Caco-2 (cell line): ENCODE data around the gene ACIN1. TPM values are rescaled to one million over a fixed set of nuclear protein-coding genes. Genes with fewer than 3 reads are reported as not detected.

Experiments
- BruUV-seq: library from RNA; stranded (reverse); fragments of 400-500 nt; replicated peaks from 2 replicates; lab custom pipeline; 2021; lab: Mats Ljungman, UMichigan
- CTCF ChIA-PET: fragments of 300-600 bp; sonication (Branson Sonifier 250); formaldehyde crosslinking; loops from one replicate; lab custom pipeline; 2022; ENCODE audit warnings: antibody characterized with exemption; lab: Charles Lee
- POLR2A ChIA-PET: fragments of 300-600 bp; sonication (Branson Sonifier 250); formaldehyde crosslinking; loops from one replicate; lab custom pipeline; 2022; ENCODE audit warnings: antibody characterized with exemption; lab: Charles Lee
- DNase-seq, 2 experiments: peaks; one replicate each; pipeline versions ENCODE4 v3.0.0 to v3.0.0-alpha.2; 2020 to 2022
- H3K27me3 ChIP-seq: replicated peaks from 2 replicates; pipeline ENCODE4 v1.6.0; 2011; ENCODE audit warnings: low read length; ENCODE audit not compliant: control insufficient read depth, insufficient read depth
- H3K36me3 ChIP-seq: 2 replicates; pipeline ENCODE4 v1.5.1; 2011; ENCODE audit warnings: low read length; ENCODE audit not compliant: control insufficient read depth, insufficient read depth
- H3K4me1 ChIP-seq: fragments of 250-450 bp; sonication (Bioruptor Pico); 2 replicates; pipeline ENCODE4 v1.5.1; 2020; ENCODE audit warnings: mild to moderate bottlenecking
- H3K4me3 ChIP-seq: 2 replicates; pipeline ENCODE4 v1.5.1; 2011; ENCODE audit warnings: low read depth, mild to moderate bottlenecking, control low read depth, low read length
- H3K9me3 ChIP-seq: fragments of 250-450 bp; sonication (Bioruptor Pico); 2 replicates; pipeline ENCODE4 v1.5.1; 2020; ENCODE audit warnings: mild to moderate bottlenecking, moderate library complexity
- H3K27ac Mint-ChIP-seq: one replicate; pipeline ENCODE4 v1.8.0; 2022; ENCODE audit warnings: mixed read lengths; ENCODE audit not compliant: unreplicated experiment
- H3K27me3 Mint-ChIP-seq: one replicate; pipeline ENCODE4 v1.8.0; 2022; ENCODE audit warnings: mixed read lengths; ENCODE audit not compliant: insufficient read depth, unreplicated experiment
- H3K36me3 Mint-ChIP-seq: one replicate; pipeline ENCODE4 v1.8.0; 2022; ENCODE audit warnings: mild to moderate bottlenecking, mixed read lengths; ENCODE audit not compliant: insufficient read depth, unreplicated experiment
- H3K4me1 Mint-ChIP-seq: one replicate; pipeline ENCODE4 v1.8.0; 2022; ENCODE audit warnings: low read depth, mixed read lengths; ENCODE audit not compliant: unreplicated experiment
- H3K4me3 Mint-ChIP-seq: one replicate; pipeline ENCODE4 v1.8.0; 2022; ENCODE audit warnings: mild to moderate bottlenecking, moderate library complexity, mixed read lengths; ENCODE audit not compliant: unreplicated experiment
- H3K9me3 Mint-ChIP-seq: one replicate; pipeline ENCODE4 v1.8.0; 2022; ENCODE audit warnings: mixed read lengths; ENCODE audit not compliant: unreplicated experiment
- intact Hi-C: fragments of 100-400 bp; cut with micrococcal nuclease; formaldehyde crosslinking; loops from one replicate; pipeline ENCODE4 v1.10.0; 2022; ENCODE audit not compliant: unreplicated experiment
- total RNA-seq: library from RNA; stranded (reverse); gene quantifications from 2 replicates; pipeline ENCODE4 v1.2.3, GENCODE V29; 2022
- TF ChIP-seq, protein P1 (sequence below), 2 experiments: fragments of 200-600 bp in 1 of 2; IDR thresholded peaks; 1 replicate in 1 of 2; 2 replicates in 1 of 2; pipeline versions ENCODE4 v1.5.1 to v1.8.0; 2011 to 2022; ENCODE audit warnings: antibody characterized with exemption in 1 of 2, control low read depth in 1 of 2, inconsistent platforms in 1 of 2, low read depth in 1 of 2, low read length in 1 of 2, mild to moderate bottlenecking in 1 of 2, moderate library complexity in 1 of 2; ENCODE audit not compliant: insufficient read depth in 1 of 2, severe bottlenecking in 1 of 2, unreplicated experiment in 1 of 2

Gene ACIN1
- total RNA-seq, 1 experiment from 2014 or later = 193 TPM

DNA sequence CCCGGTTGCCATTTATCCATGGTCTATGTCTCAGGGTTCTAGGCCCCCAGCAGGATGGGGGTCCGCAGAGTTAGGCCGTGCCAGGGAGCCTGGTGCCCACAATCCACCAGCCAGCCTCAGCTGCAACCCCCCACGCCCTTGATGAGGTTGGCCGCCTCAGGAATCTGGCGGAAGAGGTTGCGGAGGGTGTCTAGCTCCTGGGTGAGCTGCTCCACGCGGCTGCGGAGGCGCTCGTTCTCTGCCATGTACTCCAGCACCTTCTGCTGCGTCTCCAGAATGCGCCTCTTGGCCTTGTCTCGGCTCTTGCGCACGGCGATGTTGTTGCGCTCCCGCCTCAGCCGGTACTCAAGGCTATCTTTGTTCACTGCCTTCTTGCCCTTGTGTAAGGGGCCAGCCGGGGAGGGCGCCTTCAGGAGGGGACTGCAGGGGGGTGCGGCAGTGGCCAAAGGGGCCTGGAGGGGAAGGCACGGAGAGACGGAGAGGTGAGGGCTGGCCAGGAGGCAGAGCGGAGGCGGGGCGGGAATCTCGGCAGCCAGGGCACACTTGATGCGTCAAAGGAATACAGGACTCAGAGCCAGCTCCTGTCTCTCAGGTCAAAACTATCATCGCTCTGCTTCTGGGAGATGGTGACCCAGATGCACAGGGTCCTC is 22.6 kb upstream of the ACIN1 start:
- Mint-ChIP-seq H3K36me3 (peaks cover 6% of the 10 kb centered on the region), H3K4me3 (no peak overlapping the region), H3K4me1 (peaks cover 7% of the 10 kb centered on the region), H3K9me3 (no peaks in the 10 kb centered on the region), H3K27ac (no peak overlapping the region), H3K27me3 (no peaks in the 10 kb centered on the region)
- intact Hi-C loops = no loop called here
- TF ChIP-seq, protein P1, sequence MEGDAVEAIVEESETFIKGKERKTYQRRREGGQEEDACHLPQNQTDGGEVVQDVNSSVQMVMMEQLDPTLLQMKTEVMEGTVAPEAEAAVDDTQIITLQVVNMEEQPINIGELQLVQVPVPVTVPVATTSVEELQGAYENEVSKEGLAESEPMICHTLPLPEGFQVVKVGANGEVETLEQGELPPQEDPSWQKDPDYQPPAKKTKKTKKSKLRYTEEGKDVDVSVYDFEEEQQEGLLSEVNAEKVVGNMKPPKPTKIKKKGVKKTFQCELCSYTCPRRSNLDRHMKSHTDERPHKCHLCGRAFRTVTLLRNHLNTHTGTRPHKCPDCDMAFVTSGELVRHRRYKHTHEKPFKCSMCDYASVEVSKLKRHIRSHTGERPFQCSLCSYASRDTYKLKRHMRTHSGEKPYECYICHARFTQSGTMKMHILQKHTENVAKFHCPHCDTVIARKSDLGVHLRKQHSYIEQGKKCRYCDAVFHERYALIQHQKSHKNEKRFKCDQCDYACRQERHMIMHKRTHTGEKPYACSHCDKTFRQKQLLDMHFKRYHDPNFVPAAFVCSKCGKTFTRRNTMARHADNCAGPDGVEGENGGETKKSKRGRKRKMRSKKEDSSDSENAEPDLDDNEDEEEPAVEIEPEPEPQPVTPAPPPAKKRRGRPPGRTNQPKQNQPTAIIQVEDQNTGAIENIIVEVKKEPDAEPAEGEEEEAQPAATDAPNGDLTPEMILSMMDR (IDR thresholded peaks at IDR 0.05; ENCODE audit: insufficient read depth in 1 of 2, low read depth in 1 of 2, low read length in 1 of 2, severe bottlenecking in 1 of 2, unreplicated experiment in 1 of 2) = no peak
- no peak for DNase-seq
- ChIA-PET POLR2A (no interaction called here), CTCF (no interaction called here)
- H3K4me1 ChIP-seq = no peaks in the 10 kb centered on the region
- no peaks in the 10 kb centered on the region for H3K36me3 ChIP-seq
- BruUV-seq = no TSS peak
- H3K27me3 ChIP-seq = no peaks in the 10 kb centered on the region
- no peak overlapping the region for H3K4me3 ChIP-seq
- no peaks in the 10 kb centered on the region for H3K9me3 ChIP-seq

DNA sequence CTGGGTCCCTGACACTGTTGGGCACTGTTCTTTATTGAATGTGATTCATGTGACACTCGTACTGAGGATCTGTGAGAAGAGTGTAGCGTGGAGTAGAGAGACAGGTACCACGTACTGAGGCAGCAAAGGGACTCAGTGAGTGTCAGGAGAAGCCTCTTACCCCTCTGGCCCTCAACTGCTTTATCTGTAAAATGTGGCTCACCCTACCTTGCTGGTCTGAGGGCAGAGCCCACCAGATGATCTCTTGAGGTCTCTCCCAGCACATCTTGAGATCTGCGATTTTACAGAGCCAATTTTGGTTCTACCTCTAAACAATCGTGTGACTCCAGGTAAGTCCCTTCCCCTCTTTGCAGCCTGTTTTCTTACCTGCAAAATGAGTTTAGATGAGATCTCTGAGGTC is 21.0 kb upstream of the ACIN1 start:
- Mint-ChIP-seq H3K4me1 (no peaks in the 10 kb centered on the region), H3K9me3 (no peaks in the 10 kb centered on the region), H3K4me3 (no peak overlapping the region), H3K27me3 (no peaks in the 10 kb centered on the region), H3K36me3 (peaks cover 4% of the 10 kb centered on the region), H3K27ac (no peak overlapping the region)
- no peaks in the 10 kb centered on the region for H3K36me3 ChIP-seq
- intact Hi-C loops = no loop called here
- BruUV-seq = no TSS peak
- no peak overlapping the region for H3K4me3 ChIP-seq
- no peaks in the 10 kb centered on the region for H3K27me3 ChIP-seq
- no peaks in the 10 kb centered on the region for H3K9me3 ChIP-seq
- CTCF ChIA-PET = no interaction called here
- POLR2A ChIA-PET = no interaction called here
- TF ChIP-seq, protein P1 (IDR thresholded peaks at IDR 0.05; ENCODE audit: insufficient read depth in 1 of 2, low read depth in 1 of 2, low read length in 1 of 2, severe bottlenecking in 1 of 2, unreplicated experiment in 1 of 2) = no peak
- no peaks in the 10 kb centered on the region for H3K4me1 ChIP-seq
- no peak for DNase-seq

DNA sequence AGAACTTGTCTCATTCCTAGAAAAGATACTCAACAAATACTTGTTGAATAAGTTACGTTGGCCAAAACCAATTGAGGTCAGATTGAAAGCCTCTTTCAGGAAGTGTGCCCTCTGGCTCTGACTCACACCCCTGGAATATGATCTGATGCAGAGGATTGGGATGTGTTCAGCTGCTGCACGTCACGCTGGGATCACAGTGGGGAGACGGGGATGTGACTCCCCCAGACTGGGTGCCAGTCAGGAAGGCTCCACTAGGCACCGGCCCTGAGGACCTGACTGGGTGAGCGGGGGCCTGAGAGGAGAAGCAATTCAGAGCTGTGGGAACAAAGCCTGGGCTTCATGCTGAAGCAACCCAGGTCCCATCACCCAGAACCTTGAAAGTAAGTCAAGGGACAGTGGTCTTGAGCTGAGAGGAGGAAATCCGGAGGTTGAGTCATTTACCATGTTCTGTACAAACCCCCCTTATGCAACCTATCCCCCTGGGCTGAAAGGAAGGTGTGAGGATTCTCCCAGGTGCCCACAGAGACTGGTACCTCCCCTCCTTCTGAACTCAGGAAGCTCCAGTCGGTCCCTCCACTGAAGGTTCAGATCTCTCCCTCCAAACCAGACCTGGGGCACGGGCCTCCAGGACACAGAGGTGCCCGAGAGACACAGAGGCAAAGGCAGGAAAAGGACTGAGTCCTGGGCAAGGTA is 20.2 kb upstream of the ACIN1 start:
- ChIA-PET CTCF (interaction anchor here (0.5 to 0.8 kb wide), 2 partner anchors 46 to 87 kb away, joined by 3 read pairs; no protein-coding TSS in a partner anchor), POLR2A (no interaction called here)
- Mint-ChIP-seq H3K27me3 (no peaks in the 10 kb centered on the region), H3K27ac (no peak overlapping the region), H3K36me3 (no peaks in the 10 kb centered on the region), H3K9me3 (no peaks in the 10 kb centered on the region), H3K4me3 (no peak overlapping the region), H3K4me1 (no peaks in the 10 kb centered on the region)
- DNase-seq = no peak
- Histone ChIP-seq H3K4me3 (no peak overlapping the region), H3K36me3 (no peaks in the 10 kb centered on the region), H3K9me3 (no peaks in the 10 kb centered on the region), H3K27me3 (no peaks in the 10 kb centered on the region), H3K4me1 (no peaks in the 10 kb centered on the region)
- intact Hi-C loops = no loop called here
- TF ChIP-seq, protein P1 (IDR thresholded peaks at IDR 0.05; ENCODE audit: insufficient read depth in 1 of 2, low read depth in 1 of 2, low read length in 1 of 2, severe bottlenecking in 1 of 2, unreplicated experiment in 1 of 2) = no peak
- BruUV-seq = no TSS peak
